Activated naive CD4-positive, alpha-beta T cell treated with anti-CD3 and anti-CD28 coated beads, Interleukin-2, amount 10 ng/mL, durations not matched to agents 7 days and 5 days (primary cell): ENCODE measurements around the gene FOXP1.

Source experiments
- CTCF ChIA-PET: fragments of 350-600 bp; sonication (Branson Sonifier 250); formaldehyde crosslinking; loops from one replicate; lab custom pipeline; 2021; ENCODE audit warnings: antibody characterized with exemption; lab: Charles Lee
- DNase-seq: peaks from one replicate; pipeline ENCODE4 v3.0.0-alpha.2; 2020
- H3K27ac Mint-ChIP-seq: one replicate; pipeline ENCODE4 v1.8.0; 2021; ENCODE audit warnings: mild to moderate bottlenecking, moderate library complexity, mixed read lengths
- H3K27me3 Mint-ChIP-seq: one replicate; pipeline ENCODE4 v1.8.0; 2021; ENCODE audit warnings: mild to moderate bottlenecking, mixed read lengths
- H3K36me3 Mint-ChIP-seq: one replicate; pipeline ENCODE4 v1.8.0; 2021; ENCODE audit warnings: mixed read lengths
- H3K4me1 Mint-ChIP-seq: one replicate; pipeline ENCODE4 v1.8.0; 2021; ENCODE audit warnings: mixed read lengths
- H3K4me3 Mint-ChIP-seq: one replicate; pipeline ENCODE4 v1.8.0; 2021; ENCODE audit warnings: mild to moderate bottlenecking, moderate library complexity, mixed read lengths
- H3K9me3 Mint-ChIP-seq: one replicate; pipeline ENCODE4 v1.8.0; 2021; ENCODE audit warnings: mixed read lengths

Gene FOXP1

GRCh38 chr3:71583566-71584393, at the start of gene FOXP1:
FOXP1 (minus strand) TSS chr3:71583728; CDS start chr3:71198381, 385,347 bp downstream.
- Mint-ChIP-seq H3K4me3 (peak within 1 kb of the TSS; percentile 93), H3K27me3 (peaks cover 50% of the 10 kb centered on the region), H3K36me3 (peaks cover 4% of the 10 kb centered on the region), H3K4me1 (peaks cover 42% of the 10 kb centered on the region), H3K9me3 (no peaks in the 10 kb centered on the region), H3K27ac (peak within 1 kb of the TSS; percentile 95)
- CTCF ChIA-PET: interaction anchor here (1.2 to 2.5 kb wide), 2 partner anchors 596 to 1033 kb away, joined by 3 to 11 read pairs; no protein-coding TSS in a partner anchor
- peak; percentile 66 for DNase-seq

- Mint-ChIP-seq H3K4me3 (no peak overlapping the region), H3K27ac (no peak overlapping the region), H3K36me3 (no peaks in the 10 kb centered on the region), H3K4me1 (no peaks in the 10 kb centered on the region), H3K9me3 (no peaks in the 10 kb centered on the region), H3K27me3 (no peaks in the 10 kb centered on the region)
- no peak for DNase-seq
- CTCF ChIA-PET: no interaction called here
Measured at GRCh38 chr3:71629711-71630110, 46.2 kb upstream of the FOXP1 start.

DNA sequence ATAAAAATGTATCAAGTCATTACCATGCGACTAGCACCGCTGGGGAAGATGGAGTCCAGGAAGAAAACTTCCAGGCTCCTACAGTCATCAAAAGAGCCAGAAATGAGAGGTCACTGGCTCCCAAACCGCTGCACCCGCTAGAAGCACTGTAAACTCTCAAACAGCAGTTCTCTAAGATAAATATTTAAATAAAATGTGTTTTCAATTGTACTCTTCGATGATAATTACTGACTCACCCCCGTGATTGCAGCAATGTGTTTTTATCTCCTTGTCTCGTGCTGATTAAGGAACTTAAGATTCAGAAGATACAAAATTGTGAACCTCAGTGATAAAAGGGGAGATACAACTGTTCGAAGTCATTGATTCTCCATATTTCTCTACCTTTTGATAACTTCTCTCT, 45.8 kb upstream of the FOXP1 start:
- H3K4me3 Mint-ChIP-seq: no peak overlapping the region
- CTCF ChIA-PET: no interaction called here
- H3K36me3 Mint-ChIP-seq: no peaks in the 10 kb centered on the region
- H3K27ac Mint-ChIP-seq: no peak overlapping the region
- no peaks in the 10 kb centered on the region for H3K9me3 Mint-ChIP-seq
- no peaks in the 10 kb centered on the region for H3K27me3 Mint-ChIP-seq
- DNase-seq: no peak
- H3K4me1 Mint-ChIP-seq: no peaks in the 10 kb centered on the region

DNA sequence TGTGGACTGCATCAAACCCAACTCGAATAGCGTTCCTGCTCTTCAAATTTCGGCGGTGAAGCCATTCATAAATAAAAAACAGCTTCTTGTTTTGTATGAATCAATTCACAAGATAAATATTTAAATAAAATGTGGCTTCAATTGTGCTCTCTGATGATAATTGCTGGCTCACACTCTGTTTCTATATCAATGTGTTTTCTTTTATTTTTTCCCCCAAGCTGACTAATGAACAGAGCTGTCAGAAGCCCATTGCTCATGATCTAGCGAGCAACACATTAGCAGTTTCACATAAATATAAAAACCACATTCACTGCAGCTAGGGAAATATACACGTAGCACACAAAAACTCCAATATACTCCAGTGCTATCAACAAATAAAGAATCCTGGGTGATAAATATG, 45.0 kb upstream of the FOXP1 start:
- H3K4me1 Mint-ChIP-seq: no peaks in the 10 kb centered on the region
- CTCF ChIA-PET: no interaction called here

GRCh38 chr3:71625676-71626075, 42.1 kb upstream of the FOXP1 start:
- Mint-ChIP-seq H3K36me3 (no peaks in the 10 kb centered on the region), H3K9me3 (no peaks in the 10 kb centered on the region), H3K27ac (no peak overlapping the region), H3K4me3 (no peak overlapping the region), H3K27me3 (no peaks in the 10 kb centered on the region), H3K4me1 (no peaks in the 10 kb centered on the region)
- CTCF ChIA-PET: no interaction called here
- no peak for DNase-seq

More for the DNA sequence above, 45.0 kb upstream of the FOXP1 start:
- no peak overlapping the region for H3K4me3 Mint-ChIP-seq
- no peaks in the 10 kb centered on the region for H3K27me3 Mint-ChIP-seq
- no peaks in the 10 kb centered on the region for H3K36me3 Mint-ChIP-seq
- no peaks in the 10 kb centered on the region for H3K9me3 Mint-ChIP-seq
- no peak overlapping the region for H3K27ac Mint-ChIP-seq
- no peak for DNase-seq

DNA sequence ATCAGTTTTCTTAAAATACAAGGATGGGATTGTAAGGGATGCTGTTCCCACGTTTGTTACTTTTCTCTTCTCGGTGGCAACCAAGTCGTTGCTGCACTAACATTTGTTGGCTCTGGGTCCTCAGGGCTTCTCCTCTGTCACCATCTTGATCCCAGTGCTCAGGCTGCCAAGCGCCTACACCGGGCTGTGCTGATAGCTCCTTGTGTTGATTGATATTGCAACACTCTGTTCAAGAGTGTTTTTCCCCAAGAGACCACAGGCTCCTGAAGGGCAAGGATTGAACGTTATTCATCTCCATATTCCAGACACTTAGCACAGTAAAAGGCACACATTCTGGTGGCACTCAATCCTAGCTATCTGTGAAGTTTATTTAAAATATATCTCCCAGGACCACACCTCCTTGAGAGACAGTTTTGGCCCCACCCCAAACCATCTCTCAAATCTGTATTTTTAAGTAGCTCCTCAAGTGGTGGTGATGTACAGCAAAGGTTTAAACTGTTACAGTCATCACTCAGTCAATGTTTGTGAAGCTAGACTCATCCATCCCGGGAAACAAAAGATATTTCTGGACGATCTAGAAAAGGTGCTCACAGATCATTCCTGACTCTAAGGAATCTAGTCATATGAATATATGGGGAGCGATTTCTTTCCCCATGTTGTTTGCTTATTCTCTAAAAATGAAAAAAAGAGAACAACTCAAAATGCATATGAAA, 38.5 kb upstream of the FOXP1 start:
- CTCF ChIA-PET: no interaction called here
- DNase-seq: no peak
- H3K27ac Mint-ChIP-seq: no peak overlapping the region
- H3K9me3 Mint-ChIP-seq: no peaks in the 10 kb centered on the region
- H3K4me1 Mint-ChIP-seq: peaks cover 6% of the 10 kb centered on the region
- H3K4me3 Mint-ChIP-seq: no peak overlapping the region
- H3K27me3 Mint-ChIP-seq: no peaks in the 10 kb centered on the region
- H3K36me3 Mint-ChIP-seq: peaks cover 2% of the 10 kb centered on the region

GRCh38 chr3:71618538-71618937, 35.0 kb upstream of the FOXP1 start:
- no peak overlapping the region for H3K27ac Mint-ChIP-seq
- peaks cover 6% of the 10 kb centered on the region for H3K36me3 Mint-ChIP-seq
- no peak overlapping the region for H3K4me3 Mint-ChIP-seq
- CTCF ChIA-PET: no interaction called here
- no peaks in the 10 kb centered on the region for H3K27me3 Mint-ChIP-seq
- H3K9me3 Mint-ChIP-seq: no peaks in the 10 kb centered on the region
- peaks cover 14% of the 10 kb centered on the region for H3K4me1 Mint-ChIP-seq
- no peak for DNase-seq

DNA sequence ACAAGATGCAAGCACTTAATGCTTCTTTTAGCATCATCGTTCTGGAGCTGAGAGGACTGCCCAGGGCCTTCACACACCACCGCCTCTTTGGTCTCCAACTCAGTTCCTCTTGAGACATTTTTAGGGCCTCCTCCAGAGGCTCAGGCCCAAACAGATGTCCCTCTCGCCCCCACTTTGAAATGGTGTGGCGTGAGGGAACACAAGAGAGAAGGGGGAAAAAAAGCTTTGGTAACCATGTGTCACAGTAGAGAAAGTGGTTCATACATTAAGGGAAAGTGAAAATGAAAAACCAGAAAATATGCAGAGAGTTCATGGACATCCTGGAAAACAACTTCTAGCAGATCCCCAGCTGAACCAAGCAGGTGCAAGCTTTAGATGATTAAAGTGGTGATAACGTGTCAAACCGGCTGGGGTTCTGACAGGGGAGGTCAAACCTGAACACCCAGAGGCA, 33.1 kb upstream of the FOXP1 start:
- H3K36me3 Mint-ChIP-seq: peaks cover 6% of the 10 kb centered on the region
- CTCF ChIA-PET: interaction anchor here (0.5 kb wide), 1 partner anchor 158 kb away, joined by 3 read pairs; no protein-coding TSS in a partner anchor
- H3K9me3 Mint-ChIP-seq: peaks cover 3% of the 10 kb centered on the region
- DNase-seq: peak; percentile 22
- peak overlapping the region; percentile 76 for H3K27ac Mint-ChIP-seq
- H3K27me3 Mint-ChIP-seq: no peaks in the 10 kb centered on the region
- H3K4me3 Mint-ChIP-seq: no peak overlapping the region
- peaks cover 14% of the 10 kb centered on the region for H3K4me1 Mint-ChIP-seq

GRCh38 chr3:71614869-71615268, 31.3 kb upstream of the FOXP1 start:
- Mint-ChIP-seq H3K27ac (no peak overlapping the region), H3K36me3 (peaks cover 4% of the 10 kb centered on the region), H3K27me3 (no peaks in the 10 kb centered on the region), H3K4me1 (peaks cover 14% of the 10 kb centered on the region), H3K4me3 (no peak overlapping the region), H3K9me3 (peaks cover 3% of the 10 kb centered on the region)
- CTCF ChIA-PET: interaction anchor here (0.6 kb wide), 1 partner anchor 408 kb away, joined by 3 read pairs; no protein-coding TSS in a partner anchor
- no peak for DNase-seq

DNA sequence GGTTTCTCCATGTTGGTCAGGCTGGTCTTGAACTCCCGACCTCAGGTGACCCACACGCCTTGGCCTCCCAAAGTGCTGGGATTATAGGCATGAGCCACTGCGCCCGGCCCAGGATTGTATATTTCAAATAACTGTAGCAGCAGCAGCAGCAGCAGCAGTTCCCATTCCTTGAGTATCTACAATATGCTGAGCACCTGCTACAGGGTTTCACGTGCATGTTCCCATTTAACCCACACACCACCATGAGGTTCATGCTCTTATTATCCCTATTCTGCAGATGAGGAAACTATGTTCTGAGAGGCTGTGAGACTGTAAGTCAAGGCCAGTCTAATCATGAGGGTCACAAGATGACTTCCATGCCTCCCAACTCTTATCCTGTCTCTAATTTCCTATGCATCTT, 30.9 kb upstream of the FOXP1 start:
- no peak overlapping the region for H3K4me3 Mint-ChIP-seq
- CTCF ChIA-PET: no interaction called here

DNA sequence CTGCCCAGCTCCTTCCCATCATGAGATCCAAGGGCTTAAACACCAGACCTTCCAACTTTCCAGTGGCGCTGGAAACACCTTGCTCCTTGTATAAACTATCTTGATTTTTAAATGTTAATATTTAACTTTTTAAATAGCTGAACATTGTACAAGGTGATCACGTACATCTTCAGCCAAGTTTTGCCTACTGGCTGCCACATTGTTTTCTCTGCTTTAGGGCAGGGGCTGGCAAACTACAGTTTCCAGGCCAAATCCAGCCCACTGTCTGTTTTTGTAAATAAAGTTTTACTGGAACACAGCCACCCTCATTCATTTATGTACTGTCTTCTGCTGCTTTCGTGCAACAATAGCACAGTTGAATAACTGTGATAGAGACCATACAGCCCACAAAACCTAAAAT, 27.6 kb upstream of the FOXP1 start:
- Mint-ChIP-seq H3K27ac (no peak overlapping the region), H3K4me3 (no peak overlapping the region), H3K36me3 (peaks cover 2% of the 10 kb centered on the region), H3K9me3 (peaks cover 9% of the 10 kb centered on the region), H3K4me1 (no peaks in the 10 kb centered on the region), H3K27me3 (peaks cover 4% of the 10 kb centered on the region)
- DNase-seq: no peak
- CTCF ChIA-PET: no interaction called here

More for the DNA sequence above, 30.9 kb upstream of the FOXP1 start:
- DNase-seq: no peak
- H3K9me3 Mint-ChIP-seq: peaks cover 3% of the 10 kb centered on the region
- H3K27ac Mint-ChIP-seq: no peak overlapping the region
- H3K4me1 Mint-ChIP-seq: peaks cover 14% of the 10 kb centered on the region
- H3K27me3 Mint-ChIP-seq: no peaks in the 10 kb centered on the region
- H3K36me3 Mint-ChIP-seq: peaks cover 4% of the 10 kb centered on the region

- Mint-ChIP-seq H3K27me3 (peaks cover 4% of the 10 kb centered on the region), H3K27ac (no peak overlapping the region), H3K4me1 (no peaks in the 10 kb centered on the region), H3K4me3 (no peak overlapping the region), H3K9me3 (peaks cover 9% of the 10 kb centered on the region), H3K36me3 (peaks cover 2% of the 10 kb centered on the region)
- CTCF ChIA-PET: no interaction called here
- no peak for DNase-seq
Measured at GRCh38 chr3:71607364-71607763, 23.8 kb upstream of the FOXP1 start.

DNA sequence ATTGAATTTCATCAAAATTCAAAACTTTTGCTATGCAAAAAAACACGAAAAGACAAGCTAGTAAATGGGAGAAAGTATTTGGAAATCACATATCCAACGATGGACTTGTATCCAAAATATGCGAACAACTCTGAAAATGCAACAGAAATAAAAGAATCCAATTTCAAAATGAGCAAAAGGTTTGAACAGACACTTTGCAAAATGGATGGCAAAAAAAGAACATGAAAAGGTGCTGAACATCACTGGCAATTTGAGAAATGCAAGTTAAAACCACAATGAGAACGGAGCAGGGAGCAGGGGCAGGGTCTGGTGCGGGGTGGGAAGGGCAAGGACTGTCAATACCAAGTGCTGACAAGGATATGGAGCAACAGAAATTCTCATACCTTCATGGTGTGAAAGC, 23.1 kb upstream of the FOXP1 start:
- H3K27me3 Mint-ChIP-seq: peaks cover 4% of the 10 kb centered on the region
- H3K36me3 Mint-ChIP-seq: peaks cover 2% of the 10 kb centered on the region
- CTCF ChIA-PET: no interaction called here
- no peak overlapping the region for H3K4me3 Mint-ChIP-seq
- H3K9me3 Mint-ChIP-seq: peaks cover 6% of the 10 kb centered on the region
- no peaks in the 10 kb centered on the region for H3K4me1 Mint-ChIP-seq
- no peak overlapping the region for H3K27ac Mint-ChIP-seq
- no peak for DNase-seq

DNA sequence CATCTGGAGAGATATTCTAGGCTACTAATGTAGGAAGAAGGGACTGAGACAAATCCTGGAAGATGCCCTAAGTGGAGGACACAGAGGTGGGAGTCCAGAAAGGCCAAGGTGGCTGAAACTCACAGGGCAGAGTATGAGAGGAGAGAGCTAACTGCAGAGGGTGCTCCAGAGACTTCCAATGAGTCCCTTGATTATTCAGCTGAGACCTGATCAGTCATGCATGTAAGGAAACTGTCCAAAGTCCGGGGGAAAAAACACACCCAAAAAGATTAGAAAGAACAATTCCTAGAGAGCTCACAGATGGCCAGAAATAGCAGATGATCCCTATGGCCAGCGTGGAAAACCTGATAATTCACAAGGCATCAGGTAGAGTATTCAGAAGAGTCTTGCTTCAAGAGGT, 18.7 kb upstream of the FOXP1 start:
- no peak for DNase-seq
- H3K9me3 Mint-ChIP-seq: peaks cover 6% of the 10 kb centered on the region
- CTCF ChIA-PET: no interaction called here
- no peak overlapping the region for H3K27ac Mint-ChIP-seq
- peaks cover 2% of the 10 kb centered on the region for H3K36me3 Mint-ChIP-seq
- peaks cover 3% of the 10 kb centered on the region for H3K4me1 Mint-ChIP-seq
- no peak overlapping the region for H3K4me3 Mint-ChIP-seq
- H3K27me3 Mint-ChIP-seq: no peaks in the 10 kb centered on the region
